DMS 273 (cell line): ENCODE data around the gene ZDHHC17.
"Not testable (repeated sequence)": the region's sequence is repeated elsewhere in the genome, so short reads cannot be mapped to it uniquely, and the experiment has no call there.

Source experiments
- DNase-seq: peaks from one replicate; lab custom pipeline; 2025; ENCODE audit not compliant: unreplicated experiment; lab: John Stamatoyannopoulos, UW

Gene ZDHHC17

GRCh38 chr12:76765598-76765997 lies 1.7 kb downstream of the ZDHHC17 start:
- no peak for DNase-seq

GRCh38 chr12:76766161-76766560 lies 2.2 kb downstream of the ZDHHC17 start:
- no peak for DNase-seq

GRCh38 chr12:76768576-76768975 lies 4.7 kb downstream of the ZDHHC17 start:
- DNase-seq: peak; percentile 53

- DNase-seq: no peak
Measured at GRCh38 chr12:76777765-76778216, 13.9 kb downstream of the ZDHHC17 start.

GRCh38 chr12:76778364-76778763 lies 14.4 kb downstream of the ZDHHC17 start:
- DNase-seq: no peak

DNA sequence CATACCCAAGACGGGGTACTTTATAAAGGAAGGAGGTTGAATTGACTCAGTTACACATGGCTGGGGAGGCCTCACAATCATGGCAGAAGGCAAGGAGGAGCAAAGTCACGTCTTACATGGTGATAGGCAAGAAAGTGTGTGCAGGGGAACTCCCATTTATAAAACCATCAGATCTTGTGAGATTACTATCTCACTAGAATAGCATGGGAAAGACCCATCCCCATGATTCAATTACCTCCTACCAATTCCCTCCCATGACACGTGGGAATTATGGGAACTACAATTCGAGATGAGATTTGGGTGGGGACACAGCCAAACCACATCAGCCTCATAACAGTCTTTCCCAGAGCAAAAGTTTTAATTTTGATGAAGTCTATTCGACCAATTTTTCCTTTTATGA lies 15.4 kb downstream of the ZDHHC17 start:
- DNase-seq: not testable (repeated sequence)

DNA sequence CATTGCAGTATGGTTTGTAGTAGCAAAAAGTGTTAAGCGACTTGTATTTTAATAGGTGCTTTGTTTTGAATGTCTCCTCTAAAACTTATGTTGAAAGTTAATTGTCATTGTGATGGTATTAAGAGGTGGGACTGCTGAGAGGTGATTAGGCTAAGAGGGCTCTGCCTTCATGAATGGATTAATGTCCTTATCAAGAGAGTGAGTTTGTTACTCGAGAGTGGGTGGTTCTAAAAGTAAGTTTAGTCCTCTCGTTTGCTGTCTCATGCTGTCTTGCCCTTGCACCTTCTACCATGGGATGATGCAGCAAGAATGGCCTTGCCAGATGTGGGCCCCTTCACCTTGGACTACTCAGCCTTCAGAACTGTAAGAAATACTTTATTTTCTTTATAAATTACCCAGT lies 17.4 kb downstream of the ZDHHC17 start:
- DNase-seq: no peak

DNA sequence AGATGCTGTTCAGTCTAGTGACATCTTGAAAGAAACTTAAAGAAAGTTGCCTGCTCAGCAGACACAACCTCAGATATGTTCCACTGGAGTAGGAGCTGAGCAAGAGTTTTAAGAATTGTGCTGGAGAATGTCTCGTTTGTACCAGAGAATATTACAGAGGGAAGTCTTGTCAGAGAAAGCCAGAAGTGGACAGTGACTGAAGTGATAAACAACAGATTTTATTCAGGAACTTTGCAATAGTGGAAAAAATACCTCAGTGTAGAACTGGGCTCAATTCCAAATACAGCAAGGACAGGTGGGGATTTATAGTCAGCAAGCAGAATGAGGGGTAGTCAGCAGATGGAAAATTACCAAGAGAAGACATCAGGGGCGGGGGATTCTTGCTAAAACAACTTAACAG lies 18.6 kb downstream of the ZDHHC17 start:
- peak; percentile 54 for DNase-seq

DNA sequence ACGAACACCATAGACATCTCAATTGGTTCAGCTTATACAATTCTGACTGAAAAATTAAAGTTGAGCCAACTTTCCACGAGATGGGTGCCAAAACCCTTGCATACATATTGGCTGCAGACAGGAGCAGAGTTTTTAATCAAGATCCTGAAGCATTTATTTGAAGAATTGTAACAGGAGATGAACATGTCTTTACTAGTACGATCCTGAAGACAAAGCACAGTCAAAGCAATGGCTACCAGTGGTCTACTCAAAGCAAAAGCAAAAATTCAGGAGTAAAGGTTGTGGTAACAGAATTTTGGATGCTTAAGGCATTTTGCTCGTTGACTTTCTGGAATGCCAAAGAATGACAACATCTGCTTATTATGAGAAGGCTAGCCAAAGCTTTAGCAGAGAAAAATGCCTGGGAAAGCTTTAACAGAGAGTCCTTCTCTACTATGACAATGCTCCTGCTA lies 20.7 kb downstream of the ZDHHC17 start:
- peak; percentile 7 for DNase-seq

- DNase-seq: no peak
Measured at GRCh38 chr12:76785407-76785806, 21.5 kb downstream of the ZDHHC17 start.

DNA sequence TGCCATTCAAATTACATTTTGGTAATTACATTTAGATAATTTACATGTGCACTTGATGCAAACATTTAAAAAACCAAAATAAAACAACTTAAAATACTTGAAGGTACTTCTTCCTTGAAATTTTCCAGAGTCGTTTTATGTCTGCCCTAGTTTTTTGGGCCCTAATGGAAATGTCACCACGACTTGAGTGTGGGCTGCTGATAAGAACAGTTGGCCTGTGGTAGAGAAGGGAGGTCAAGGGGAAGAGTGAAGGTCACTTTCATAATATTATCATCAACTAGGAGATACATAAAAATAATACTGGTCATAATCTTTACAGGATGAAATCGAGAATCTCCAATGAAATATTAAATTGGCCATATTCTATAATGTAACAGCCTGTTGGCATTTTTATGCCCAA lies 23.1 kb downstream of the ZDHHC17 start:
- no peak for DNase-seq

GRCh38 chr12:76787689-76788088 lies 23.8 kb downstream of the ZDHHC17 start:
- no peak for DNase-seq

- no peak for DNase-seq
Measured at GRCh38 chr12:76789335-76790050, 25.6 kb downstream of the ZDHHC17 start.

DNA sequence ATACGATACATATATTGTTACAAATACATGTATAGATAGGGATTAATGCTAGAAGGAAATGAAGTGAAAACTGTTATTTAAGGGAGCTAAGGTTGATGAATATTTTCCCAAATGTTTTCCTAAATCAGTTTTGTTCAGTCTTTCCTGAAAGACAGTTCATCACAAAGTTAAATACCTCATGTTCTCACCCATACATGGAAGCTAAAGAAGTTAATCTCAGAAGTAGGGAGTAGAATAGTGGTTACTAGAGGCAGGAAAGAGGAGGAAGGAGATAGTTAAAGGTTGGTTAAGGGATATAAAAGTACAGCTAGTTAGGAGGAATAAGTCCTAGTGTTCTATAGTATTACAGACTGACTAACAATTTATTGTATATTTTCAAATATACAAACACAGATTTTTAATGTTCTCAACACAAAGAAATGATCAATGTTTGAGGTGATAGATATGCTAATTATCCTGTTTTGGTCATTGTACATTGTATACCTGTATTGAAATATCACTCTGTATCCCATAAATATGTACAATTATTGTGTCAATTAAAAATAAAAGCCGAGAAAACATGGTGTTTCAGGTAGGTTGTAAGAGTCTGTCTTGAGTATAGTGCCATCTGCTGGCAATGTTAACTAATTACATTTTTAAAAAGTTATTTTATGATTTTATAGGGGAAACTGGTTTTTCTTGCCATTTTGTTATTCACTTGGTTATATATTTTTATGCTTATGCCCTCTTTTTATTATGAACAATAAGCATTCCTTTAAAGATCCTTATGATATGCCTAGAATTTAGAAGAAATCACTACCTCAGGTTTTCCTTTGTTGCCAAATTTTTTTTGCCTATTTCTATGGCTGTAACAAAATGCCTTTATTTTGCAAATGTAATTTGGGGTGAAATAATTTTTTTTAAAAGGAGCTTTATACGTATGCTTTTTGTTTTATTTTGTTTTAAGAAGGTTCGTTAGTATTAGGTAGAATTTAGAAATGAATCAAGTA lies 26.9 kb downstream of the ZDHHC17 start:
- peak; percentile 23 for DNase-seq

- DNase-seq: no peak
Measured at GRCh38 chr12:76792828-76793227, 28.9 kb downstream of the ZDHHC17 start.

GRCh38 chr12:76798864-76799263 lies 34.9 kb downstream of the ZDHHC17 start:
- no peak for DNase-seq

DNA sequence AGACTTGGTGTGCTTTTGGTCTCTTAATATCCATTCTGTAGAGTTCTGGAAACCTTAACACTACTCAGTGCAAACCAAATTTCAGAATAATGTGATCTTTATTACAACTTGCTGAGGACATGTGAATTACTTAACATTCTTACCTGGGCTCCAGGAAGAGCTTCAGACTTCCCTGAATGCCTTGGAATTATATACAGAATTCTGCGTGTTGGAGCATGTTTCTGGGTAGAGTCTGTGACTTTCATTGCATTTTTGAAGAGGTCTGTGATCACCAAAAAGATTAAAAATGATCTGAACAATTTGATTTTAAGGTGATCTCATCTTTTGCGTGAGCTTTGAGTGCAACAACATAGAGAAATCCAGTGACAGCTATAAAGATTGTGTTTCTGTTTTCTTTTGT lies 35.4 kb downstream of the ZDHHC17 start:
- no peak for DNase-seq

- DNase-seq: no peak
Measured at GRCh38 chr12:76802060-76802459, 38.1 kb downstream of the ZDHHC17 start.

DNA sequence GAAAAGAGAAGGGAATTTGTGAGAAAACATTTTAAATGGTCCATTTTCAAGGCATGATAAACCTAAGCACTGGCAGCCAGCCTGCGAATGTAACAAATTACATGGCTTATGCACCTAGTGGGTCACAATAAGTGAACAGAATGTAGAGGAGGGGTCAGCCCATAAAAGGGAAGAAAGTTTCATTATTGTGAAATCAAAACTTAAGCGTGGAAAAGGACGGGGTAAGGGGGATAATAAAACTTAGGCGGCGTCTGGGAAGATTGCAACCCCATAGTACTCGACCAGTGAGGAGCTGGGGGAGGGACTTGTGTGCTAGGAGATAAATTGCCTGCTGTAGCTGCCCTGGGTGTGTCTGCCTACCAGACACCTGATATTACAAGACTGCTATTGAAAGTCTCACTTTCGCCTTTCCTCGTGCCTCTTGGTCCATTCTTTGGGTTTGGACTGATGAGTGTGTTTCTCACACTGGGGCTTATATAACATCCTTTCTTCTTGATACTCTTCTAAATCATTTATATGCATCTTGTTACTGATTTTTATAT lies 40.6 kb downstream of the ZDHHC17 start:
- no peak for DNase-seq

GRCh38 chr12:76810671-76811419 lies 46.9 kb downstream of the ZDHHC17 start:
- DNase-seq: no peak

GRCh38 chr12:76811976-76812375 lies 48.1 kb downstream of the ZDHHC17 start:
- DNase-seq: no peak
